GM23338 (cell line): ENCODE data around the gene CR2. TPM values are rescaled to one million over a fixed set of nuclear protein-coding genes. Genes with fewer than 3 reads are reported as not detected.

Experiments used
- CREB1 ChIP-seq: fragments of 250-450 bp; sonication (Bioruptor Pico); IDR thresholded peaks from 2 replicates; pipeline ENCODE4 v1.5.0; 2020; ENCODE audit warnings: low read depth, mild to moderate bottlenecking, moderate library complexity
- EZH2phosphoT487 ChIP-seq: fragments of 200-600 bp; sonication (generic); IDR thresholded peaks from one replicate; pipeline ENCODE4 v1.8.1; 2018; ENCODE audit warnings: antibody characterized with exemption; ENCODE audit not compliant: unreplicated experiment
- NANOG ChIP-seq: IDR thresholded peaks from 2 replicates; pipeline ENCODE4 v1.6.1; 2016; ENCODE audit warnings: antibody characterized with exemption, borderline replicate concordance
- POLR2AphosphoS5 ChIP-seq: IDR thresholded peaks from 2 replicates; pipeline ENCODE4 v1.6.1; 2016; ENCODE audit warnings: antibody characterized with exemption, low read depth
- ZNF114 ChIP-seq: fragments of 250-450 bp; sonication (Bioruptor Pico); IDR thresholded peaks from 2 replicates; pipeline ENCODE4 v1.5.0; 2020; ENCODE audit warnings: mild to moderate bottlenecking, moderate library complexity
- polyA plus RNA-seq: library from polyadenylated mRNA; unstranded; fragments of >200 nt; fragmentation: Nextera tagmentation; extraction: Ambion mirVana; gene quantifications from 2 replicates; pipeline ENCODE4 v1.2.1, GENCODE V29; 2016
- total RNA-seq: library from RNA; depleted of rRNA; stranded (reverse); fragments of >200 nt; shearing (Covaris generic); gene quantifications from 2 replicates; pipeline ENCODE4 v1.2.3, GENCODE V29; 2014
- TF ChIP-seq, protein P1 (sequence below): fragments of 250-450 bp; sonication (Bioruptor Pico); IDR thresholded peaks from 2 replicates; pipeline ENCODE4 v1.5.0; 2020; ENCODE audit warnings: mild to moderate bottlenecking, moderate library complexity
- TF ChIP-seq, protein P2 (sequence below): IDR thresholded peaks from 2 replicates; pipeline ENCODE4 v1.6.1; 2016; ENCODE audit warnings: antibody characterized with exemption
- TF ChIP-seq, protein P3 (sequence below), 2 experiments: fragments of 200-600 bp in 1 of 2; sonication (generic) in 1 of 2; conservative IDR thresholded peaks; 2 replicates each; pipeline versions ENCODE4 v1.5.1 to v1.6.1; 2016 to 2017; ENCODE audit warnings: antibody characterized with exemption in 2 of 2, low read depth in 2 of 2, mild to moderate bottlenecking in 2 of 2, moderate library complexity in 1 of 2

The CR2 gene
- total and polyA plus RNA-seq, 2 experiments from 2014 or later = 2.7 to 5.4 TPM

DNA sequence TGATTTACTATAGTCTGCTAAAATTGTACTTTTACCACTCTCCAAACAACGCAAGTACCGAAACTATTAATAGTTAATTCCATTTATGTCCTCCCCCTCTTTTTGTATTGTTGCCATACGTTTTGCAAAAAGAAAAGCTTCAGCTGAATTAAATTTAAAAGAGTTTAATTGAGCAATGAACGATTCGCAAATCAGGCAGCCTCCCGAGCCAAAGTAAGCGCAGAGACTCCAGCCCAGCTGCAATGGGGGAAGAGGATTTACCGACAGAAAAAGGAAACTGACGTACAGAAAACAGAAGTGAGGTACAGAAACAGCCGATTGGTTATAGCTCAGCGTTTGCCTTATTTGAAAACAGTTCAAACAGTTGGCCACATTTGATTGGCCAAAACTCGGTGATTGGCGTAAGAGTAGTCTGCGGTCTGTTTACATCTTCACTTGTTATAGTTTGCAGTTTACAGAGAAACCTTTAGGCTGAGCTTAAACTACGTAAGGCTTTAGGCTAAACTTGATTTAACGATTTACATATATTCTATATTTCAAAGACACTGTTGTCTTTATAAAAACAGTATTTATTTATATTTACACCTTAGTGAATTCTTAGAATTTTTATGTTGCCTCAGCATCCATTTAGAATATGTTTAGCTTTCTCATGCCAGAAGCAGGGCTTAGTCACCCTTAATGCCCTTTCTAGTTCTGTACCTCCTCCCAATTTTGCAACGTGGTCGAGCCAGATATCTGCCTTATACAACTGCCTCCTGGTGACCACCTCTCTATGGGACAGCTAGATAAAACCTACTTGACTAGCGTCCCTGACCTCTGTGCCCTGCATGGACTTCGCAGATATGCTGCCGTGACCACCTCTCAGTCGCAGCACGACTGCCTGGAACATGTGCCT, 65.6 kb downstream of the CR2 start (continued):
- TF ChIP-seq, protein P1, sequence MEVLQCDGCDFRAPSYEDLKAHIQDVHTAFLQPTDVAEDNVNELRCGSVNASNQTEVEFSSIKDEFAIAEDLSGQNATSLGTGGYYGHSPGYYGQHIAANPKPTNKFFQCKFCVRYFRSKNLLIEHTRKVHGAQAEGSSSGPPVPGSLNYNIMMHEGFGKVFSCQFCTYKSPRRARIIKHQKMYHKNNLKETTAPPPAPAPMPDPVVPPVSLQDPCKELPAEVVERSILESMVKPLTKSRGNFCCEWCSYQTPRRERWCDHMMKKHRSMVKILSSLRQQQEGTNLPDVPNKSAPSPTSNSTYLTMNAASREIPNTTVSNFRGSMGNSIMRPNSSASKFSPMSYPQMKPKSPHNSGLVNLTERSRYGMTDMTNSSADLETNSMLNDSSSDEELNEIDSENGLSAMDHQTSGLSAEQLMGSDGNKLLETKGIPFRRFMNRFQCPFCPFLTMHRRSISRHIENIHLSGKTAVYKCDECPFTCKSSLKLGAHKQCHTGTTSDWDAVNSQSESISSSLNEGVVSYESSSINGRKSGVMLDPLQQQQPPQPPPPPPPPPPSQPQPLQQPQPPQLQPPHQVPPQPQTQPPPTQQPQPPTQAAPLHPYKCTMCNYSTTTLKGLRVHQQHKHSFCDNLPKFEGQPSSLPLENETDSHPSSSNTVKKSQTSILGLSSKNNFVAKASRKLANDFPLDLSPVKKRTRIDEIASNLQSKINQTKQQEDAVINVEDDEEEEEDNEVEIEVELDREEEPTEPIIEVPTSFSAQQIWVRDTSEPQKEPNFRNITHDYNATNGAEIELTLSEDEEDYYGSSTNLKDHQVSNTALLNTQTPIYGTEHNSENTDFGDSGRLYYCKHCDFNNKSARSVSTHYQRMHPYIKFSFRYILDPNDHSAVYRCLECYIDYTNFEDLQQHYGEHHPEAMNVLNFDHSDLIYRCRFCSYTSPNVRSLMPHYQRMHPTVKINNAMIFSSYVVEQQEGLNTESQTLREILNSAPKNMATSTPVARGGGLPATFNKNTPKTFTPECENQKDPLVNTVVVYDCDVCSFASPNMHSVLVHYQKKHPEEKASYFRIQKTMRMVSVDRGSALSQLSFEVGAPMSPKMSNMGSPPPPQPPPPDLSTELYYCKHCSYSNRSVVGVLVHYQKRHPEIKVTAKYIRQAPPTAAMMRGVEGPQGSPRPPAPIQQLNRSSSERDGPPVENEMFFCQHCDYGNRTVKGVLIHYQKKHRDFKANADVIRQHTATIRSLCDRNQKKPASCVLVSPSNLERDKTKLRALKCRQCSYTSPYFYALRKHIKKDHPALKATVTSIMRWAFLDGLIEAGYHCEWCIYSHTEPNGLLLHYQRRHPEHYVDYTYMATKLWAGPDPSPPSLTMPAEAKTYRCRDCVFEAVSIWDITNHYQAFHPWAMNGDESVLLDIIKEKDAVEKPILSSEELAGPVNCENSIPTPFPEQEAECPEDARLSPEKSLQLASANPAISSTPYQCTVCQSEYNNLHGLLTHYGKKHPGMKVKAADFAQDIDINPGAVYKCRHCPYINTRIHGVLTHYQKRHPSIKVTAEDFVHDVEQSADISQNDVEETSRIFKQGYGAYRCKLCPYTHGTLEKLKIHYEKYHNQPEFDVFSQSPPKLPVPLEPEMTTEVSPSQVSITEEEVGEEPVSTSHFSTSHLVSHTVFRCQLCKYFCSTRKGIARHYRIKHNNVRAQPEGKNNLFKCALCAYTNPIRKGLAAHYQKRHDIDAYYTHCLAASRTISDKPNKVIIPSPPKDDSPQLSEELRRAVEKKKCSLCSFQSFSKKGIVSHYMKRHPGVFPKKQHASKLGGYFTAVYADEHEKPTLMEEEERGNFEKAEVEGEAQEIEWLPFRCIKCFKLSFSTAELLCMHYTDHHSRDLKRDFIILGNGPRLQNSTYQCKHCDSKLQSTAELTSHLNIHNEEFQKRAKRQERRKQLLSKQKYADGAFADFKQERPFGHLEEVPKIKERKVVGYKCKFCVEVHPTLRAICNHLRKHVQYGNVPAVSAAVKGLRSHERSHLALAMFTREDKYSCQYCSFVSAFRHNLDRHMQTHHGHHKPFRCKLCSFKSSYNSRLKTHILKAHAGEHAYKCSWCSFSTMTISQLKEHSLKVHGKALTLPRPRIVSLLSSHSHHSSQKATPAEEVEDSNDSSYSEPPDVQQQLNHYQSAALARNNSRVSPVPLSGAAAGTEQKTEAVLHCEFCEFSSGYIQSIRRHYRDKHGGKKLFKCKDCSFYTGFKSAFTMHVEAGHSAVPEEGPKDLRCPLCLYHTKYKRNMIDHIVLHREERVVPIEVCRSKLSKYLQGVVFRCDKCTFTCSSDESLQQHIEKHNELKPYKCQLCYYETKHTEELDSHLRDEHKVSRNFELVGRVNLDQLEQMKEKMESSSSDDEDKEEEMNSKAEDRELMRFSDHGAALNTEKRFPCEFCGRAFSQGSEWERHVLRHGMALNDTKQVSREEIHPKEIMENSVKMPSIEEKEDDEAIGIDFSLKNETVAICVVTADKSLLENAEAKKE (CRISPR knock-in tag) = no peak
- TF ChIP-seq, protein P2, sequence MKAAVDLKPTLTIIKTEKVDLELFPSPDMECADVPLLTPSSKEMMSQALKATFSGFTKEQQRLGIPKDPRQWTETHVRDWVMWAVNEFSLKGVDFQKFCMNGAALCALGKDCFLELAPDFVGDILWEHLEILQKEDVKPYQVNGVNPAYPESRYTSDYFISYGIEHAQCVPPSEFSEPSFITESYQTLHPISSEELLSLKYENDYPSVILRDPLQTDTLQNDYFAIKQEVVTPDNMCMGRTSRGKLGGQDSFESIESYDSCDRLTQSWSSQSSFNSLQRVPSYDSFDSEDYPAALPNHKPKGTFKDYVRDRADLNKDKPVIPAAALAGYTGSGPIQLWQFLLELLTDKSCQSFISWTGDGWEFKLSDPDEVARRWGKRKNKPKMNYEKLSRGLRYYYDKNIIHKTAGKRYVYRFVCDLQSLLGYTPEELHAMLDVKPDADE = no peak
- TF ChIP-seq, protein P3, sequence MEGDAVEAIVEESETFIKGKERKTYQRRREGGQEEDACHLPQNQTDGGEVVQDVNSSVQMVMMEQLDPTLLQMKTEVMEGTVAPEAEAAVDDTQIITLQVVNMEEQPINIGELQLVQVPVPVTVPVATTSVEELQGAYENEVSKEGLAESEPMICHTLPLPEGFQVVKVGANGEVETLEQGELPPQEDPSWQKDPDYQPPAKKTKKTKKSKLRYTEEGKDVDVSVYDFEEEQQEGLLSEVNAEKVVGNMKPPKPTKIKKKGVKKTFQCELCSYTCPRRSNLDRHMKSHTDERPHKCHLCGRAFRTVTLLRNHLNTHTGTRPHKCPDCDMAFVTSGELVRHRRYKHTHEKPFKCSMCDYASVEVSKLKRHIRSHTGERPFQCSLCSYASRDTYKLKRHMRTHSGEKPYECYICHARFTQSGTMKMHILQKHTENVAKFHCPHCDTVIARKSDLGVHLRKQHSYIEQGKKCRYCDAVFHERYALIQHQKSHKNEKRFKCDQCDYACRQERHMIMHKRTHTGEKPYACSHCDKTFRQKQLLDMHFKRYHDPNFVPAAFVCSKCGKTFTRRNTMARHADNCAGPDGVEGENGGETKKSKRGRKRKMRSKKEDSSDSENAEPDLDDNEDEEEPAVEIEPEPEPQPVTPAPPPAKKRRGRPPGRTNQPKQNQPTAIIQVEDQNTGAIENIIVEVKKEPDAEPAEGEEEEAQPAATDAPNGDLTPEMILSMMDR (conservative IDR thresholded peaks at IDR 0.05; ENCODE audit: low read depth in 2 of 2) = no peak
- TF ChIP-seq ZNF114 (CRISPR knock-in tag) (no peak), CREB1 (CRISPR knock-in tag) (no peak), POLR2AphosphoS5 (no peak), NANOG (no peak), EZH2phosphoT487 (no peak)
